Astrocyte of the cerebellum (primary cell): Measurements from ENCODE around the gene NRG3.
"Not testable (repeated sequence)": the region's sequence is repeated elsewhere in the genome, so short reads cannot be mapped to it uniquely, and the experiment has no call there.

Source experiments
- DNase-seq: peaks from one replicate; pipeline ENCODE4 v3.0.0-alpha.2; 2011; ENCODE audit warnings: low read depth
- H3K4me3 ChIP-seq: 2 replicates; pipeline ENCODE4 v1.5.1; 2011; ENCODE audit warnings: mild to moderate bottlenecking, low read depth, low read length, moderate library complexity
- CTCF ChIP-seq: IDR thresholded peaks from 2 replicates; pipeline ENCODE4 v1.5.1; 2012; ENCODE audit warnings: low read length, low read depth, moderate library complexity, mild to moderate bottlenecking; ENCODE audit errors: missing control alignments
- in situ Hi-C: cut with HindIII; loops from 2 replicates; pipeline ENCODE4 v1.10.0; 2017; ENCODE audit warnings: low sequenced_read_pairs

The NRG3 gene

GRCh38 chr10:82653244-82654155 is 778.5 kb downstream of the NRG3 start:
- in situ Hi-C loops = no loop called here
- TF ChIP-seq CTCF = no peak
- no peak for DNase-seq
- H3K4me3 ChIP-seq = no peak overlapping the region

GRCh38 chr10:82660205-82660604 is 785.2 kb downstream of the NRG3 start:
- H3K4me3 ChIP-seq = no peak overlapping the region
- in situ Hi-C loops = loop anchor here (5.0 kb wide), 1 partner anchor 58 kb away; no protein-coding TSS in a partner anchor
- TF ChIP-seq CTCF = no peak
- DNase-seq = no peak

DNA sequence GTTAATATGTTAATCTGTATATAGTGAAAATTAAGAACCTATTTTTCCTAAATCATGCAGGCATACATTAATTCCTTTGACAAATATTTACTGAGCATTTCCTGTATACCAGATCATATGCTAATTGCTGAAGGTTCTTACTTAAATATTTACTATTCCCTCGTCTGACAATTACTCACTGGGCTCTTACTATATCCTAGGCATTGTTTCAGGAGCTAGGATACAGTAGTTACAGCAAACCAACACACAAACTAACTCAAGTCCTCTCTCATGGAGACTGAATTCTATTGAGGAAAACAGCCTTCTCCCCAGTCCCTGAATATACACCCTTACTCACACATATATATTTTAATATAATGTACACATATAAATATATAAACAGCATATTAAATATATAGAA is 786.0 kb downstream of the NRG3 start:
- TF ChIP-seq CTCF = no peak
- in situ Hi-C loops = loop anchor here (5.0 kb wide), 1 partner anchor 59 kb away; no protein-coding TSS in a partner anchor
- H3K4me3 ChIP-seq = no peak overlapping the region
- no peak for DNase-seq

DNA sequence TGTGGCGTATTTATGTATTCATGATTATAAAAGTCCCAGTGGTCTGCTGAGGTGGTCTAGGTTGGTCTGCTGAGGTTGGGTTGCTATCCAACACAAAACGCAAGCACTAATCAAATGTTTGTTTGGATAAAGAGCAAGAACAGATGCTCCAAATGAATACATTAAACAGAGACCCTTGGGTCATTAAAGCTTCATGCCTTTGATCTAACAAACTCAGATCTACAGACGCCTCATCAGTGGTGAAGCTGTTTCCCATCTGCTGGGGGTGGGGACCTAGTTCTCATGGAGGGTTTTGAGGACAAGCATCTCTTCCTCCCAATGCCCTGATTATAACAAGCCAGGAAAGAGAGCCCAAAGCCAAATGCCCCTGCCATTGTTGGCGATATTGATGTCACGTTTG is 786.7 kb downstream of the NRG3 start:
- no peak overlapping the region for H3K4me3 ChIP-seq
- in situ Hi-C loops = loop anchor here (5.0 kb wide), 1 partner anchor 59 kb away; no protein-coding TSS in a partner anchor
- no peak for TF ChIP-seq CTCF
- no peak for DNase-seq

DNA sequence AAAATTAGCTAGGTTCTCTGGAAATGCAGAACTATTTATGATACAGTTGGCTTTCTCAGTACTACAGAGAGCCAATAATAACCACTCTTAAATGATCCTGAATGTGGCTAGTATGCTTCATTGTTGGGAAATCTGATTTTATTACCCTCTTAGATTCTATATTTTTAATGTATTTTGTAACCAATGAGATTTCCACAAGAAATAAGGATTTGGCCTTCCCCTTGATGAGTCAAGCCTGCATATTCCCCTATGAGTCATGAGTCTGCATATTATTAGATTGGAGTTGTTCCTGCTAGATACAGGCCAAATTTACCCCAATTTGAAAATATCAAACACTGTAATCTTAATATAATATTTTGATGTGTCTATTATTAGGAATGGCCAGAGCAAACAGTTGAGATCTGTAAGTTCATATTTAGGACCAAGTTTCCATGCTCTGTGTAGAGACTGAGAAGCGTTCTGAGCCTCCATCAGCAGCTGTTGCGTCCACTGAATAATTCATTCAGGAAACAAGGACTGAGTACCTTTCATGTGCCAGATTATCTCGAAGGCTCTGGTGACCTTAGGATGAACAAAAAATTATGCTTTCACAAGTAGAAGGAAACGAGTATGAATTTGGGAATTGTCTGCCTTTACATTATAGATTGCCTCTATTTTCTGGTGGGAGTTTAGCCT is 793.4 kb downstream of the NRG3 start:
- no peak overlapping the region for H3K4me3 ChIP-seq
- TF ChIP-seq CTCF = no peak
- no peak for DNase-seq
- in situ Hi-C loops = no loop called here

DNA sequence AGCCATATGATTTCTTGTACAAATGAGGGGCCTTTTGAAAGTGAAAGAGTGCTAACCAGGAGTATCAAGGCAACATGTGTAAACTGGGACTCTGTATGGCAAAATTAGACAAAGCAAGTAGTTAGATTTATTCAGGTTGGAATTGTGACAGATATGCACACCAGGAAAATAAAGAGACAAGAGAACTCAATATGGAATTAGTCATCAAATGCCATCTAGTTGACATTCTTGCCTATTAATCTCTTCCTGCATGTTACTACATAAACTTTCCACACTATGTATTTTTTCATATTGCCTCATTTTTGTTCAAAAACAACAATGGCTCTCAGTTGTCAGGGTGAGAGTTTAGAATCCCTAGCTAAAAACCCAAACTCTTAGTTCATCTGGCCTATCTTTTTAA is 799.0 kb downstream of the NRG3 start:
- no peak overlapping the region for H3K4me3 ChIP-seq
- in situ Hi-C loops = no loop called here

GRCh38 chr10:82677932-82678331 is 802.9 kb downstream of the NRG3 start:
- H3K4me3 ChIP-seq = not testable (repeated sequence)

More for the DNA sequence above, 799.0 kb downstream of the NRG3 start:
- DNase-seq = no peak
- no peak for TF ChIP-seq CTCF

GRCh38 chr10:82678451-82678850 is 803.5 kb downstream of the NRG3 start:
- in situ Hi-C loops, DNase-seq, H3K4me3 ChIP-seq: not testable (repeated sequence)

More at GRCh38 chr10:82677932-82678331, 802.9 kb downstream of the NRG3 start:
- DNase-seq, in situ Hi-C loops: not testable (repeated sequence)
